HG03432 (cell line): ENCODE data around the gene ANKRD49.

Experiments used
- ATAC-seq: cut with Tn5 transposase; IDR thresholded peaks from one replicate; pipeline ENCODE4 v1.9.1; 2021; ENCODE audit warnings: mild to moderate bottlenecking, moderate library complexity; ENCODE audit not compliant: unreplicated experiment

Gene ANKRD49

GRCh38 chr11:94543695-94544645, 50.2 kb downstream of the ANKRD49 start, which contains the start of gene FUT4:
TSS of gene FUT4 (plus strand) at chr11:94543921. CDS start at chr11:94544134, 213 bp downstream.
- peak; percentile 87 for ATAC-seq

GRCh38 chr11:94544646-94545263, 51.0 kb downstream of the ANKRD49 start:
- ATAC-seq: peak; percentile 1

DNA sequence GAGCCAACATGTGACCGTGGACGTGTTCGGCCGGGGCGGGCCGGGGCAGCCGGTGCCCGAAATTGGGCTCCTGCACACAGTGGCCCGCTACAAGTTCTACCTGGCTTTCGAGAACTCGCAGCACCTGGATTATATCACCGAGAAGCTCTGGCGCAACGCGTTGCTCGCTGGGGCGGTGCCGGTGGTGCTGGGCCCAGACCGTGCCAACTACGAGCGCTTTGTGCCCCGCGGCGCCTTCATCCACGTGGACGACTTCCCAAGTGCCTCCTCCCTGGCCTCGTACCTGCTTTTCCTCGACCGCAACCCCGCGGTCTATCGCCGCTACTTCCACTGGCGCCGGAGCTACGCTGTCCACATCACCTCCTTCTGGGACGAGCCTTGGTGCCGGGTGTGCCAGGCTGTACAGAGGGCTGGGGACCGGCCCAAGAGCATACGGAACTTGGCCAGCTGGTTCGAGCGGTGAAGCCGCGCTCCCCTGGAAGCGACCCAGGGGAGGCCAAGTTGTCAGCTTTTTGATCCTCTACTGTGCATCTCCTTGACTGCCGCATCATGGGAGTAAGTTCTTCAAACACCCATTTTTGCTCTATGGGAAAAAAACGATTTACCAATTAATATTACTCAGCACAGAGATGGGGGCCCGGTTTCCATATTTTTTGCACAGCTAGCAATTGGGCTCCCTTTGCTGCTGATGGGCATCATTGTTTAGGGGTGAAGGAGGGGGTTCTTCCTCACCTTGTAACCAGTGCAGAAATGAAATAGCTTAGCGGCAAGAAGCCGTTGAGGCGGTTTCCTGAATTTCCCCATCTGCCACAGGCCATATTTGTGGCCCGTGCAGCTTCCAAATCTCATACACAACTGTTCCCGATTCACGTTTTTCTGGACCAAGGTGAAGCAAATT, 51.7 kb downstream of the ANKRD49 start:
- no peak for ATAC-seq

DNA sequence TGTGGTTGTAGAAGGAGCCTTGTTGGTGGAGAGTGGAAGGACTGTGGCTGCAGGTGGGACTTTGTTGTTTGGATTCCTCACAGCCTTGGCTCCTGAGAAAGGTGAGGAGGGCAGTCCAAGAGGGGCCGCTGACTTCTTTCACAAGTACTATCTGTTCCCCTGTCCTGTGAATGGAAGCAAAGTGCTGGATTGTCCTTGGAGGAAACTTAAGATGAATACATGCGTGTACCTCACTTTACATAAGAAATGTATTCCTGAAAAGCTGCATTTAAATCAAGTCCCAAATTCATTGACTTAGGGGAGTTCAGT, 52.3 kb downstream of the ANKRD49 start:
- no peak for ATAC-seq

DNA sequence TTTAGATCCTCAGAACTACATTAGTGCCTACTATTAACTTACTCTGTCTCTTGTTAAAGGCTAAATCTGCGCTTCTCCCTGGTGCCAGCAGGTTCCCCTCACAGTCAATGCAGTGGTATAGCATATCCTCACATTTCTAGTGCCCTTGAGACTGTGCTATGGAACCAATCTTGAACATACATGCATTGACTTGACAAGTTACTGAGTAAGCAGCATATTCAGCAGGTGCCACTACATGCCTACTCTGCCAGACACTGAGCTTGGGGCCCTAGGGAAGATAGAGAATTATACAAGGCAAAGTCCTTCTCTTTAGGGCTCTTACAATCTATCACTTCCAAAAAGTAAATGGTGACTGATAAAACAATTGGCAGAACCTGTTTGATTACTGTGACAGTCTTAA, 53.1 kb downstream of the ANKRD49 start:
- ATAC-seq: no peak

- no peak for ATAC-seq
These were observed 55.4 kb downstream of the ANKRD49 start for GRCh38 chr11:94549146-94549545.
